G401 (cell line): ENCODE results near the gene NR1H4. TPM values are rescaled to one million over a fixed set of nuclear protein-coding genes. Genes with fewer than 3 reads are reported as not detected.

ENCODE experiments used
- DNase-seq: peaks from one replicate; pipeline ENCODE4 v3.0.0-alpha.2; 2015; ENCODE audit warnings: low spot score
- in situ Hi-C: cut with HindIII; loops from 2 replicates; pipeline ENCODE4 v1.10.0; 2016; ENCODE audit warnings: low sequenced_read_pairs, mixed read lengths
- total RNA-seq: library from RNA; depleted of rRNA; stranded (reverse); fragments of >200 nt; shearing (Covaris generic); gene quantifications from 2 replicates; pipeline ENCODE4 v1.2.3, GENCODE V29; 2014; rRNA removed

Gene NR1H4
- total RNA-seq, 1 experiment from 2014 or later, result not detected

DNA sequence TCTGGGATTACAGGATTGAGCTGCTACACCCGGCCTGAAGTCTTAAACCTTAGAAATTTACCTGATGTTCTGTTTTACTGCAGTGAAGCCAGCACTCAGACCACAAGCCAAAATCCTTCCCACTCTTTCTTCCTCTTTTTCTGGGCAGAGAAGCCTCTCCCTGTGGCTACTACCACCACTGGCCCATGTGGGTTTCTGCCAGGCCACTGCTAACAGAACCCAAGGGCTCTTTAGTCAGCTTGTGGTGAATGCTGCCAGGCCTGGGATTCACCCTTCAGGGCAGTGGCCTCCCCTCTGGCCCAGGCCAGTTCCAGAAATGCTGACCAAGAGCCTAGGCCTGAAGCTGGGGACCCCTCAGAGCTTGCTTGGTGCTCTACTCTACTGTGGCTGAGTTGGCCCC lies 135.1 kb downstream of the NR1H4 start:
- in situ Hi-C loops, result no loop called here
- no peak for DNase-seq

GRCh38 chr12:100610666-100611430 lies 137.2 kb downstream of the NR1H4 start:
- DNase-seq, result no peak
- in situ Hi-C loops, result no loop called here

DNA sequence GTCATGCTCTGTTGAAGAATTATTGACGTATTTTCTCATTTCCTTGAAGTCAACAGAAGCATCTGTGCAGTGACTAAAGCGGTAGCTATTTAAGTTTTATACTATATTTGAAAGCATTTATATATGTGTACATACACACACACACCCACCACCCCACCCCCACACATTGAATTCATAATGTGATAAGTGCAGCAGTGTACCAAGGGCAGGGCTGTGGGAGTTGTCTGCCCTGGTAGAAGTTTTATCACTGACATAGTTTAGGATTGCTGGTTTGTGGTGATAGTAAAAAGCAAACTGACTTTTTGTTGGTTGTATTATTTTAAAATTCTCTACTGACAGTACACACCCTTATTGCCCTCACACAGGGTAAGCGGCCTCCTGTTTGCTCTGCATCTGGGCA lies 138.9 kb downstream of the NR1H4 start:
- in situ Hi-C loops, result no loop called here
- DNase-seq, result no peak

Other genes with a start within 250 kb of the NR1H4 start
- 0.10 and 1.5 TPM in 2 replicates for gene DEPDC4, start 206.8 kb upstream of the NR1H4 start, total RNA-seq
- 7.1 and 10.9 TPM in 2 replicates for gene SCYL2, start 206.7 kb upstream of the NR1H4 start, total RNA-seq
- gene SLC17A8, start 116.8 kb upstream of the NR1H4 start, total RNA-seq, result 0.80 TPM in 1 of 2 replicates, not detected in the other
- 11.7 and 14.4 TPM in 2 replicates for gene GAS2L3, start 99.8 kb downstream of the NR1H4 start, total RNA-seq